HEK293 (cell line): ENCODE results near the gene PSMC3.

Experiments used
- SETDB1 ChIP-seq: IDR thresholded peaks from one replicate; pipeline ENCODE4 v1.6.1; 2017; ENCODE audit warnings: mild to moderate bottlenecking, low read length, moderate library complexity, mixed read lengths; ENCODE audit not compliant: insufficient read length
- TF ChIP-seq, protein P1 (sequence below): fragments of 450-650 bp; formaldehyde crosslinking; IDR thresholded peaks from 2 replicates; pipeline ENCODE4 v1.5.1; 2016; ENCODE audit warnings: missing biosample characterization, missing genetic modification characterization

DNA sequence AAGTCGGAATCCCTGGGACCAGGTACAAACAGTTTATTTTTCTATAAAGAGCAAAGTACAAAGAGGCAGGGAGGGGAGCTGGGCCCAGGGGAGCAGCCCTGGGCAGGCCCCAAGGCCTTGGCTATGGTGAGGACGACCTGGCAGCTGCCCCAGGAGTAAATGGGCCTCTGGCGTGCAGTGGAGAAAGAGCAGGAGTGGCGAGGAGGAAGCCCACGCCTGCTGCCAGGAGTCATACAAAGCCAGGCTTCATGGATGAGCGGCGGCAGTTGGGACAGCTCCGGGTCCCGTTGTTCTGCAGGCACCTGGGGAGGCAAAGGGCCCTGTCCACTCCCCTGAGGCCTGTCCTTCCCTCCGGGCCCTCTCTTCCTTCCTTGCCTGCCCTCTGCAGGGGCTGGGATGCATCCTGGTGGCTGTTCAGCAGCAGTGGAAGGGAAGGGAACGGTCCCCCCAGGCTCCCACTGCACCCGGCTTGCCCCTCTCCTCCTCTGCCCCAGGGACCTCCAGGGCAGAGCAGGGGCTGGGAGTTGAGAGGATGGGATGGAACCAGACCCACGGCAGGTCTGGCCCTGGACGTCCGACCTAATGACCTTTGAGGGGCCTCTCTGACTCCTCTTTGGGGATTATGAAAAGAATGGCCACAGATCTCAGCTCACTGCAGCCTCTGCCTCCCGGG, 11.6 kb upstream of the PSMC3 start:
- TF ChIP-seq SETDB1, result no peak
- TF ChIP-seq, protein P1, sequence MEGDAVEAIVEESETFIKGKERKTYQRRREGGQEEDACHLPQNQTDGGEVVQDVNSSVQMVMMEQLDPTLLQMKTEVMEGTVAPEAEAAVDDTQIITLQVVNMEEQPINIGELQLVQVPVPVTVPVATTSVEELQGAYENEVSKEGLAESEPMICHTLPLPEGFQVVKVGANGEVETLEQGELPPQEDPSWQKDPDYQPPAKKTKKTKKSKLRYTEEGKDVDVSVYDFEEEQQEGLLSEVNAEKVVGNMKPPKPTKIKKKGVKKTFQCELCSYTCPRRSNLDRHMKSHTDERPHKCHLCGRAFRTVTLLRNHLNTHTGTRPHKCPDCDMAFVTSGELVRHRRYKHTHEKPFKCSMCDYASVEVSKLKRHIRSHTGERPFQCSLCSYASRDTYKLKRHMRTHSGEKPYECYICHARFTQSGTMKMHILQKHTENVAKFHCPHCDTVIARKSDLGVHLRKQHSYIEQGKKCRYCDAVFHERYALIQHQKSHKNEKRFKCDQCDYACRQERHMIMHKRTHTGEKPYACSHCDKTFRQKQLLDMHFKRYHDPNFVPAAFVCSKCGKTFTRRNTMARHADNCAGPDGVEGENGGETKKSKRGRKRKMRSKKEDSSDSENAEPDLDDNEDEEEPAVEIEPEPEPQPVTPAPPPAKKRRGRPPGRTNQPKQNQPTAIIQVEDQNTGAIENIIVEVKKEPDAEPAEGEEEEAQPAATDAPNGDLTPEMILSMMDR (tag by site-specific recombination), result no peak
